Nephron (organoid): Measurements from ENCODE around the gene CAV1.
A peak's percentile ranks its signal among the peaks of the same experiment; 100 is the strongest.

ENCODE experiments used
- H3K27ac Mint-ChIP-seq, 3 experiments: 2 replicates each; pipeline ENCODE4 v1.8.0; 2020; ENCODE audit warnings: mixed read lengths in 3 of 3, mild to moderate bottlenecking in 2 of 3, moderate library complexity in 1 of 3
- H3K27me3 Mint-ChIP-seq: 2 replicates; pipeline ENCODE4 v1.8.0; 2021; ENCODE audit warnings: low read depth, mild to moderate bottlenecking, moderate library complexity, mixed read lengths
- H3K36me3 Mint-ChIP-seq: 2 replicates; pipeline ENCODE4 v1.8.0; 2020; ENCODE audit warnings: low read depth, mixed read lengths
- H3K4me1 Mint-ChIP-seq: 2 replicates; pipeline ENCODE4 v1.8.0; 2020; ENCODE audit warnings: mixed read lengths
- H3K4me3 Mint-ChIP-seq, 3 experiments: 2 replicates each; pipeline ENCODE4 v1.8.0; 2020; ENCODE audit warnings: mild to moderate bottlenecking in 3 of 3, mixed read lengths in 3 of 3, moderate library complexity in 2 of 3
- H3K9me3 Mint-ChIP-seq: 2 replicates; pipeline ENCODE4 v1.8.0; 2020; ENCODE audit warnings: mixed read lengths
- CTCF ChIP-seq, 3 experiments: fragments of 200-600 bp; sonication (generic); IDR thresholded peaks; one replicate each; pipeline ENCODE4 v1.5.0; 2021; ENCODE audit warnings: antibody characterized with exemption in 3 of 3; ENCODE audit not compliant: unreplicated experiment in 3 of 3

The CAV1 gene

DNA sequence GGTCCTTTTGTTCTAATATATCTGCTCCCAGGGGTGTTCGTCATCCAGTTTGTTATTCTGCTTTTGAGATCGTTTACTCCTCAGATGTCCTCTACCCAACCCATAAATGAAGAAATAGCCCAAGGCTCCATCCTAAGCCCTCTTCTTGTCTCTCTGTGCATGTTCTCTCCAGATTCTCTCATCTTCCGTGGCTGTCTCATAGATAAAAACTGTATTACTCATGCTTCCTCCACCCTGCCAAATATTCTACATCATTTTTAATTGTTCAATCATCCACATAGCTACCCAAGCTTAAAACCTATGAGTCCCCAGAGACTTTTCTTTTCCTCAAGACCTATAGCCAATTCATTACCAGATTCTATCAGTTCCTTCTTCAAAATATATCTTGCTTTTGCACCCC, 44.9 kb downstream of the CAV1 start:
- Mint-ChIP-seq H3K4me1 (peaks cover 5% of the 10 kb centered on the region), H3K4me3 (no peak overlapping the region), H3K27me3 (peaks cover 5% of the 10 kb centered on the region), H3K9me3 (no peaks in the 10 kb centered on the region), H3K36me3 (no peaks in the 10 kb centered on the region), H3K27ac (no peak overlapping the region)
- TF ChIP-seq CTCF (IDR thresholded peaks at IDR 0.05; ENCODE audit: unreplicated experiment in 3 of 3) = no peak

GRCh38 chr7:116570306-116570705, 45.5 kb downstream of the CAV1 start:
- Mint-ChIP-seq H3K27ac (no peak overlapping the region), H3K27me3 (peaks cover under 1% of the 10 kb centered on the region), H3K4me1 (peaks cover 5% of the 10 kb centered on the region), H3K36me3 (no peaks in the 10 kb centered on the region), H3K4me3 (no peak overlapping the region), H3K9me3 (no peaks in the 10 kb centered on the region)
- TF ChIP-seq CTCF (IDR thresholded peaks at IDR 0.05; ENCODE audit: unreplicated experiment in 3 of 3) = no peak

DNA sequence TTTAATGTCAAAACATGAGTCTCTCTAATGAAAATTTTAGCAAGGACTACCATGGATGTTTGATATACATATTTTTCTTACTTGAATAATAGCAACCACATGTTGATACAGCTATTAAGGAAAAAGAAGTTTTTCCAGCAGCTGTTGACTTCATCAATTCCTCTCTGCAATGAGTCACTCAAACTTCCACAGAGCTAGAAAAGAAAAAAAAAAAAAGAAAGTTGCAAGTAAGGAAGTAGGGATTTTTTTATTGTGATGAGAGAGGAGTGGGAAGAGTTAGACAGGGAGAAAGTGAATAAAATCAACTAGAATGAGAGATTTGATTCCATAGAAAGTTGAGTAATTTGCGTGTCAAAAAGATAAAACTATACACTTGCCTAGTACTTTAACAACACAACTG, 46.2 kb downstream of the CAV1 start:
- H3K4me1 Mint-ChIP-seq = peaks cover 5% of the 10 kb centered on the region
- no peaks in the 10 kb centered on the region for H3K9me3 Mint-ChIP-seq
- TF ChIP-seq CTCF (IDR thresholded peaks at IDR 0.05; ENCODE audit: unreplicated experiment in 3 of 3) = no peak
- no peaks in the 10 kb centered on the region for H3K27me3 Mint-ChIP-seq
- H3K4me3 Mint-ChIP-seq = no peak overlapping the region
- no peaks in the 10 kb centered on the region for H3K36me3 Mint-ChIP-seq
- peak overlapping the region in 1 of 3 experiments; percentile 50 for H3K27ac Mint-ChIP-seq

- H3K27ac Mint-ChIP-seq = peak overlapping the region in 1 of 3 experiments; percentile 50
- no peaks in the 10 kb centered on the region for H3K27me3 Mint-ChIP-seq
- H3K9me3 Mint-ChIP-seq = no peaks in the 10 kb centered on the region
- peaks cover 5% of the 10 kb centered on the region for H3K4me1 Mint-ChIP-seq
- H3K36me3 Mint-ChIP-seq = no peaks in the 10 kb centered on the region
- no peak for TF ChIP-seq CTCF (IDR thresholded peaks at IDR 0.05; ENCODE audit: unreplicated experiment in 3 of 3)
- H3K4me3 Mint-ChIP-seq = no peak overlapping the region
Observed at GRCh38 chr7:116571552-116571951, 46.7 kb downstream of the CAV1 start.

DNA sequence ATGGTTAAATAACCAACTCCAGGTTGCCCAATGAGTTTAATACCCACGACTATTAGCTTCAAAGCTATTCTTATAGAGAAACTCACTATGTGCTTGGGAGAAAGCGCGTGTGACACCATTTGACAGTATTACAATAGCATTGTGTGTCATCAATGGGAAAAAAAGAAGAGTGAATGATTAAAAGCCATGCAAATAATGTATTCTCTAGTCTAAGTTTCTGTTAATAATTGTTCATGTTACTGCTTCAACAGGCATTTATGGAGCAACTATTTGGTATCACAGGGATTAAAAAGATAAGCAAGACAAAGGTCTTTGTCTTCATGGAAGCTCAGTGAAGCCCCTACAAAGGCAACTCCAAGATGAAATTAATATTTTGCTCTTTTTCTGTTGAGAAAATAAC, 47.2 kb downstream of the CAV1 start:
- H3K4me3 Mint-ChIP-seq = no peak overlapping the region
- H3K4me1 Mint-ChIP-seq = peaks cover 5% of the 10 kb centered on the region
- no peaks in the 10 kb centered on the region for H3K36me3 Mint-ChIP-seq
- TF ChIP-seq CTCF (IDR thresholded peaks at IDR 0.05; ENCODE audit: unreplicated experiment in 3 of 3) = no peak
- no peak overlapping the region for H3K27ac Mint-ChIP-seq
- no peaks in the 10 kb centered on the region for H3K27me3 Mint-ChIP-seq
- no peaks in the 10 kb centered on the region for H3K9me3 Mint-ChIP-seq

- no peak for TF ChIP-seq CTCF (IDR thresholded peaks at IDR 0.05; ENCODE audit: unreplicated experiment in 3 of 3)
- Mint-ChIP-seq H3K27me3 (no peaks in the 10 kb centered on the region), H3K36me3 (no peaks in the 10 kb centered on the region), H3K4me1 (peaks cover 5% of the 10 kb centered on the region), H3K27ac (no peak overlapping the region), H3K9me3 (peaks cover under 1% of the 10 kb centered on the region), H3K4me3 (no peak overlapping the region)
Observed at GRCh38 chr7:116573541-116573940, 48.7 kb downstream of the CAV1 start.
